KMS-11 (cell line): ENCODE data around the gene VSIR.

ENCODE experiments used
- H2AFZ ChIP-seq: fragments of 200-600 bp; sonication (generic); 2 replicates; pipeline ENCODE4 v1.6.1; 2016; ENCODE audit warnings: antibody characterized with exemption, mixed run types, low read depth
- H3K27ac ChIP-seq: fragments of 200-600 bp; sonication (generic); 2 replicates; pipeline ENCODE4 v1.6.1; 2016; ENCODE audit warnings: mild to moderate bottlenecking, mixed run types
- H3K27me3 ChIP-seq: fragments of 200-600 bp; sonication (generic); 2 replicates; pipeline ENCODE4 v1.6.1; 2017; ENCODE audit warnings: mild to moderate bottlenecking, low read depth, mixed run types, moderate library complexity; ENCODE audit not compliant: insufficient read depth
- H3K36me3 ChIP-seq: fragments of 200-600 bp; sonication (generic); 2 replicates; pipeline ENCODE4 v1.6.1; 2017; ENCODE audit warnings: mild to moderate bottlenecking, mixed run types; ENCODE audit not compliant: insufficient read depth
- H3K4me1 ChIP-seq: fragments of 200-600 bp; sonication (generic); 2 replicates; pipeline ENCODE4 v1.6.1; 2016; ENCODE audit warnings: mild to moderate bottlenecking, low read depth, mixed run types; ENCODE audit not compliant: poor library complexity, severe bottlenecking
- H3K4me2 ChIP-seq: fragments of 200-600 bp; sonication (generic); 2 replicates; pipeline ENCODE4 v1.7.0; 2016; ENCODE audit warnings: mild to moderate bottlenecking, mixed run types
- H3K4me3 ChIP-seq: fragments of 200-600 bp; sonication (generic); IDR thresholded peaks from 2 replicates; pipeline ENCODE4 v1.6.1; 2017; ENCODE audit warnings: low read depth, low read length, mixed read lengths; ENCODE audit not compliant: insufficient read depth
- H3K79me2 ChIP-seq: fragments of 200-600 bp; sonication (generic); 2 replicates; pipeline ENCODE4 v1.6.1; 2016; ENCODE audit warnings: low read depth, mixed run types; ENCODE audit not compliant: insufficient read depth
- H3K9ac ChIP-seq: fragments of 200-600 bp; sonication (generic); 2 replicates; pipeline ENCODE4 v1.6.1; 2016; ENCODE audit warnings: mild to moderate bottlenecking, mixed run types
- H4K20me1 ChIP-seq: fragments of 200-600 bp; sonication (generic); 2 replicates; pipeline ENCODE4 v1.6.1; 2016; ENCODE audit warnings: mild to moderate bottlenecking, mixed run types; ENCODE audit not compliant: insufficient read depth
- CTCF ChIP-seq: fragments of 200-600 bp; sonication (generic); conservative IDR thresholded peaks from 2 replicates; pipeline ENCODE4 v1.6.1; 2017; ENCODE audit warnings: low read depth, mild to moderate bottlenecking, antibody characterized with exemption, low read length, moderate library complexity, mixed read lengths

The VSIR gene

GRCh38 chr10:71720288-71720687 lies 53.0 kb downstream of the VSIR start:
- H3K9ac ChIP-seq: no peak overlapping the region
- H3K4me2 ChIP-seq: no peak overlapping the region
- no peak overlapping the region for H3K27ac ChIP-seq
- H4K20me1 ChIP-seq: no peaks in the 10 kb centered on the region
- peaks cover 23% of the 10 kb centered on the region; the same call in 1 of the 2 replicates for H3K27me3 ChIP-seq
- H3K79me2 ChIP-seq: no peaks in the 10 kb centered on the region
- H2AFZ ChIP-seq: no peak overlapping the region
- no peaks in the 10 kb centered on the region for H3K4me1 ChIP-seq
- H3K4me3 ChIP-seq: no peak overlapping the region
- no peak for TF ChIP-seq CTCF
- H3K36me3 ChIP-seq: no peaks in the 10 kb centered on the region

GRCh38 chr10:71719464-71720201 lies 53.7 kb downstream of the VSIR start, which contains the start of gene C10orf105:
TSS of gene C10orf105 (minus strand) at chr10:71719778. CDS start at chr10:71716337, 3,441 bp downstream.
- Histone ChIP-seq H3K4me1 (no peaks in the 10 kb centered on the region), H3K4me2 (no peak within 1 kb of the TSS), H2AFZ (no peak within 1 kb of the TSS), H4K20me1 (no peaks in the 10 kb centered on the region), H3K36me3 (no peaks in the 10 kb centered on the region), H3K27ac (no peak within 1 kb of the TSS), H3K79me2 (no peaks in the 10 kb centered on the region), H3K4me3 (no peak within 1 kb of the TSS), H3K9ac (no peak within 1 kb of the TSS), H3K27me3 (peaks cover 25% of the 10 kb centered on the region; the same call in 1 of the 2 replicates)
- no peak for TF ChIP-seq CTCF

GRCh38 chr10:71719042-71719441 lies 54.3 kb downstream of the VSIR start:
- H3K4me3 ChIP-seq: no peak overlapping the region
- H3K79me2 ChIP-seq: no peaks in the 10 kb centered on the region
- no peak overlapping the region for H2AFZ ChIP-seq
- no peak overlapping the region for H3K9ac ChIP-seq
- no peaks in the 10 kb centered on the region for H4K20me1 ChIP-seq
- no peaks in the 10 kb centered on the region for H3K36me3 ChIP-seq
- no peaks in the 10 kb centered on the region for H3K4me1 ChIP-seq
- H3K27ac ChIP-seq: no peak overlapping the region
- H3K27me3 ChIP-seq: peaks cover 29% of the 10 kb centered on the region; the same call in 1 of the 2 replicates
- H3K4me2 ChIP-seq: no peak overlapping the region
- TF ChIP-seq CTCF: no peak

GRCh38 chr10:71718165-71718698 lies 55.1 kb downstream of the VSIR start:
- no peaks in the 10 kb centered on the region for H4K20me1 ChIP-seq
- no peak overlapping the region for H3K27ac ChIP-seq
- no peaks in the 10 kb centered on the region for H3K79me2 ChIP-seq

More at GRCh38 chr10:71718165-71718698, 55.1 kb downstream of the VSIR start:
- TF ChIP-seq CTCF: no peak
- H3K9ac ChIP-seq: no peak overlapping the region
- H2AFZ ChIP-seq: no peak overlapping the region
- no peak overlapping the region for H3K4me2 ChIP-seq
- no peak overlapping the region for H3K4me3 ChIP-seq
- H3K36me3 ChIP-seq: no peaks in the 10 kb centered on the region
- no peaks in the 10 kb centered on the region for H3K4me1 ChIP-seq
- peaks cover 32% of the 10 kb centered on the region; the same call in 1 of the 2 replicates for H3K27me3 ChIP-seq
